Stimulated activated CD4-positive, alpha-beta T cell treated with anti-CD3 and anti-CD28 coated beads, Interleukin-12 subunit alpha, Interleukin-12 subunit beta, amount 100 ng/mL, for 48 hours (primary cell): Measurements from ENCODE around the gene SAMD3.
"Not testable (repeated sequence)": the region's sequence is repeated elsewhere in the genome, so short reads cannot be mapped to it uniquely, and the experiment has no call there.

ENCODE experiments used
- DNase-seq, 3 donors: peaks; one replicate each; pipeline ENCODE4 v3.0.0-alpha.2; 2020; ENCODE audit warnings: low read depth in 2 of 3, low spot score in 1 of 3

Gene SAMD3

DNA sequence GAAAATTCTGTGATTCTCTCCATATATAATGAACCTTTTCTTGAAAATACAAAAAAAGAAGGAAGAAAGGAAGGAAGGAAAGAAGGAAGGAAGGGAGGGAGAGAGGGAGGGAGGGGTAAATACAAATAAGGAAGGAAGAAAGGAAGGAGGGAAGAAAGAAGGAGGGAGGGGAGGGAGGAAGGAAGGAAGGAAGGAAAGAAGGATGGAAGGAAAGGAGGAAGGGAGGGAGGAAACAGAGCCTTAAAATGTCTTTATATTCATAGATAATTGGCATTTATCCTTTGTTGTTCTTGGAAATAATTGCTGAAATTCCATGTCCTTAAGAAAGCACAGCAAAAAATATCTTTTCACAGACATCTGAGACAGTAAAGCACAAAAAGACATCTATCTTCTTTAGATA, 40.3 kb downstream of the SAMD3 start:
- DNase-seq, result no peak

- no peak for DNase-seq
These were observed 44.1 kb downstream of the SAMD3 start for GRCh38 chr6:130178692-130179091.

GRCh38 chr6:130176378-130176777, 46.4 kb downstream of the SAMD3 start:
- no peak for DNase-seq

GRCh38 chr6:130173377-130174004, 49.3 kb downstream of the SAMD3 start:
- DNase-seq, result not testable (repeated sequence)

- not testable (repeated sequence) for DNase-seq
These were observed 52.6 kb downstream of the SAMD3 start for GRCh38 chr6:130170160-130170559.

DNA sequence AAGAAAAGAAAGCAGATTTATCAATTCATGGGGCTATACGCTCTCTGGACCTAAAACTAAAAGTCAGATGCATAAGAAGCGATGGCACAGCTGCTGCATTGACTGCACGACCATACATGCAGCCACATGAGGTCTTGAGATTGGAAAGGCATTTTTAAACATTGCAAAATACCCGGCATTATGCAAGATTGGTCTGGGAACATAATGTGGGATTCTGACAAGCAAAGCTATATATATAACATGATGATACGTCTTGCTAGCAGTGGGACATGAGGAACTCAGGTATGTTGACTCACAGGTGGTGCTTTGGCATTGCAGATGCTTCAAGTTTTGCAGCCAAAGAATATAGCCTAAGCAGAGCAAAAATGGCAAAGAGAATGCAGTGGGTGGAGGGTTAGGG, 55.1 kb downstream of the SAMD3 start:
- DNase-seq, result no peak

GRCh38 chr6:130164251-130164650, 58.5 kb downstream of the SAMD3 start:
- DNase-seq, result no peak

DNA sequence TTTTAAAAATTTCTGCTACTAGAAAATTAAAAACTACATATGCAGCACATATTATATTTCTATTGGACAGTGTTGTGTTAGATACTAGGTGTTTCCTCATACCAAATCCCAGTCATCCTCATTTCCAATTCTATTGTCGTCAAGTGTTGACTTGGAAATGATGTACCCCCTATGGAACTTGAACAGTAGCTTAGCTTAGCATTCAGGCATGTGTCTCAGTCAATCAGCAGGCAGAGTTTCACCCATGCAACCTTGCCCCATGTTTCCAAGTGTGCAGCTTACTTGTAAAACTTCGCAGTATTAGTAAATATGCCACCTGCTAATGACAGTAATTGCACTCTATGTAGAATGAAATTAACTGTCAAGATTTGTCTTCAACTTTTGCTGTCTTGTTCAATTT, 59.5 kb downstream of the SAMD3 start:
- DNase-seq, result no peak

GRCh38 chr6:130162421-130162820, 60.3 kb downstream of the SAMD3 start:
- DNase-seq, result no peak

- DNase-seq, result no peak
These were observed 60.9 kb downstream of the SAMD3 start for GRCh38 chr6:130161683-130162404.

- DNase-seq, result no peak
These were observed 62.8 kb downstream of the SAMD3 start for GRCh38 chr6:130159956-130160355.

DNA sequence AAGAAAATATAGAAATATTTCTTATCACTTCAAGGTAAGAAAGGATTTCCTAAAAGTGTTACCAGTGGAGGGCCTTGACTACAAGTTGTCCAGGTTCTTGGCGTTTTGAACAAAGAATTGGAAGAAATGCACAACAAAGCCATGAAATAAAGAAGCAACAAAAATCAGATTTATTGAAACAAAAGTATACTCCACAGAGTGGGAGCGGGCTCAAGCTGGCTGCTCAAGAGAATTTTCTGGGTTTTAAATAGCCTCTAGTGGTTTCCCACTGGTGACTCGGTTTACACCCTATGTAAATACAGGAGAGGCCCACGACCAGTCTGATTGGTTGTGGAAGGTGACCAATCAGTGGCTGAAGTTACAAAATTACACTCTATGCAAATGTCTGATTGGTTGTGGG, 64.2 kb downstream of the SAMD3 start:
- no peak for DNase-seq

GRCh38 chr6:130158056-130158455, 64.7 kb downstream of the SAMD3 start:
- no peak for DNase-seq

DNA sequence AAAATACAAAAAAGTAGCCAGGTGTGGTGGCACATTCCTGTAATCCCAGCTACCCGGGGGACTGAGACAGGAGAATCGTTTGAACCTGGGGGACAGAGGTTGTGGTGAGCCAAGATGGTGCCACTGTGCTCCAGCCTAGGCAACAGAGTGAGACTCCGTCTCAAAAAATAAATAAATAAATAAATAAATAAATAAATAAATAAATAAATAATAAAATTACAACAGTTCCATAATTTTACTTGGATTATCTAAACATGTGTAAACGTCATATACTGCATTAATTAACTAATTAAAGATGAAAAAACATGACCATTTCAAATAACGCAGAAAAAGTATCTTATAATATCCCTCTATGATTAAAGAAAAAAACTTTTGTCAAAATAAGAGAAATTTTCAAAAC, 65.8 kb downstream of the SAMD3 start:
- no peak for DNase-seq

GRCh38 chr6:130152908-130153510, 69.7 kb downstream of the SAMD3 start:
- DNase-seq, result no peak

DNA sequence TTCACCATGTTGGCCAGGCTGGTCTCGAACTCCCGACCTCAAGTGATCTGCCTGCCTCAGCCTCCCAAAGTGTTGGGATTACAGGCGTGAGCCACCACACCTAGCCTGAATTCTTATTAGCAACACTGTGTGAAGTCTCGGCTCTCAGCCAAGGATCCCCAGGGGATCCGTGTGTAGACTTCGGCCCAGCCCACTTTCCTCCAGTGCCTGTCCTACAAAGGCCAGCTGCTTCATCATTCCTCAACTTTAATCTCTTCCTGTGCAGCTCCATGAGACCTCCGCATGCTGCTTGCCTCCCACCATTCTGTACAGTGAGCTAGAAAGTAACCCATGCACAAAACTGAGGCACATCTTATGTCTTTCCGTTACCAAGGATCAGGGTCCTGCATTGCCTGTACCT, 71.8 kb downstream of the SAMD3 start:
- DNase-seq, result no peak

GRCh38 chr6:130149016-130149415, 73.7 kb downstream of the SAMD3 start:
- not testable (repeated sequence) for DNase-seq

GRCh38 chr6:130148181-130148580, 74.6 kb downstream of the SAMD3 start:
- DNase-seq, result no peak

- DNase-seq, result no peak
These were observed 75.6 kb downstream of the SAMD3 start for GRCh38 chr6:130147111-130147510.

DNA sequence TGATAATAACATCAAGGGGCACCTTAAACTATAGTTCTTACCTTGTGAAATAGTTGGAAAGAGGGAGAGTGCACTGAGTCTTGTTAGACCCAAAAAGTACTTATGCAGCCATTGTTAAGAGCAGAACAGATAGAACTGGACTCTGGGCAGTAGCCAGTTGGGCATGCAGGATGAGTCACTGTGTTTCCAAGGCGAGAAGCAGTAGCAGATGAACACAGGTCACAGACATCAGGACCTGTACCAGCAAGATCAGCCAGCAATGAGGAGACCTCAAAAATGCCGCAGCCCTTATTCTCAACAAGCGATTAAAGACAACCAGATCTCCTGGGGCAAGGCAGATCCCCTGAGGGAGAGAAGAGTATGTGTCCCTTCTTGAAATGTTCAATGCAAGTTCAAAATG, 79.0 kb downstream of the SAMD3 start:
- no peak for DNase-seq

GRCh38 chr6:130140084-130140483, 82.7 kb downstream of the SAMD3 start:
- no peak for DNase-seq

- DNase-seq, result no peak
These were observed 83.9 kb downstream of the SAMD3 start for GRCh38 chr6:130138909-130139242.
